HG03066 (cell line): ENCODE results near the gene NSUN2.

Experiments
- ATAC-seq: cut with Tn5 transposase; IDR thresholded peaks from one replicate; pipeline ENCODE4 v1.9.1; 2021; ENCODE audit warnings: low read depth; ENCODE audit not compliant: unreplicated experiment

The NSUN2 gene

GRCh38 chr5:6607559-6607936, 25.3 kb downstream of the NSUN2 start:
- no peak for ATAC-seq

GRCh38 chr5:6606884-6607558, 25.8 kb downstream of the NSUN2 start:
- ATAC-seq: no peak

GRCh38 chr5:6604946-6605345, 27.9 kb downstream of the NSUN2 start:
- no peak for ATAC-seq

GRCh38 chr5:6604341-6604740, 28.5 kb downstream of the NSUN2 start:
- ATAC-seq: no peak

- ATAC-seq: no peak
These were observed 29.2 kb downstream of the NSUN2 start for GRCh38 chr5:6603643-6604042.

- no peak for ATAC-seq
These were observed 30.4 kb downstream of the NSUN2 start for GRCh38 chr5:6602441-6602840.

- no peak for ATAC-seq
These were observed 31.0 kb downstream of the NSUN2 start for GRCh38 chr5:6601816-6602215.

GRCh38 chr5:6601271-6601670, 31.6 kb downstream of the NSUN2 start:
- ATAC-seq: no peak

GRCh38 chr5:6599739-6600138, 33.1 kb downstream of the NSUN2 start:
- no peak for ATAC-seq

- ATAC-seq: no peak
These were observed 34.4 kb downstream of the NSUN2 start for GRCh38 chr5:6598351-6598900.

- ATAC-seq: no peak
These were observed 35.3 kb downstream of the NSUN2 start for GRCh38 chr5:6597557-6597956.

- no peak for ATAC-seq
These were observed 36.5 kb downstream of the NSUN2 start for GRCh38 chr5:6596388-6596787.

- ATAC-seq: no peak
These were observed 37.4 kb downstream of the NSUN2 start for GRCh38 chr5:6595405-6595804.

- no peak for ATAC-seq
These were observed 38.8 kb downstream of the NSUN2 start for GRCh38 chr5:6594066-6594465.

- no peak for ATAC-seq
These were observed 39.5 kb downstream of the NSUN2 start for GRCh38 chr5:6593148-6594016.

GRCh38 chr5:6592601-6593000, 40.2 kb downstream of the NSUN2 start:
- ATAC-seq: no peak

GRCh38 chr5:6591671-6592288, 41.1 kb downstream of the NSUN2 start:
- ATAC-seq: no peak

GRCh38 chr5:6590581-6590980, 42.3 kb downstream of the NSUN2 start:
- ATAC-seq: no peak

- no peak for ATAC-seq
These were observed 45.7 kb downstream of the NSUN2 start for GRCh38 chr5:6587171-6587570.

- no peak for ATAC-seq
These were observed 46.2 kb downstream of the NSUN2 start for GRCh38 chr5:6586647-6587042.

GRCh38 chr5:6585939-6586646, 46.8 kb downstream of the NSUN2 start:
- no peak for ATAC-seq
